IMR-90 (cell line): ENCODE data around the gene AP2A1.

Experiments
- ELK1 ChIP-seq: fragments of 150-350 bp; IDR thresholded peaks from 2 replicates; pipeline ENCODE4 v1.6.1; 2016; ENCODE audit warnings: low read depth, mild to moderate bottlenecking, low read length, moderate library complexity, borderline replicate concordance
- POLR2A ChIP-seq: IDR thresholded peaks from 2 replicates; pipeline ENCODE4 v1.6.1; 2012; ENCODE audit warnings: mild to moderate bottlenecking, low read depth, low read length
- TF ChIP-seq, protein P1 (sequence below): conservative IDR thresholded peaks from 2 replicates; pipeline ENCODE4 v1.5.1; 2012; ENCODE audit warnings: mild to moderate bottlenecking, low read depth, low read length, improper control_type of control experiment
- TF ChIP-seq, protein P2 (sequence below): fragments of 150-350 bp; IDR thresholded peaks from 2 replicates; pipeline ENCODE4 v1.6.1; 2017; ENCODE audit warnings: mild to moderate bottlenecking, antibody characterized with exemption, low read length, low read depth

DNA sequence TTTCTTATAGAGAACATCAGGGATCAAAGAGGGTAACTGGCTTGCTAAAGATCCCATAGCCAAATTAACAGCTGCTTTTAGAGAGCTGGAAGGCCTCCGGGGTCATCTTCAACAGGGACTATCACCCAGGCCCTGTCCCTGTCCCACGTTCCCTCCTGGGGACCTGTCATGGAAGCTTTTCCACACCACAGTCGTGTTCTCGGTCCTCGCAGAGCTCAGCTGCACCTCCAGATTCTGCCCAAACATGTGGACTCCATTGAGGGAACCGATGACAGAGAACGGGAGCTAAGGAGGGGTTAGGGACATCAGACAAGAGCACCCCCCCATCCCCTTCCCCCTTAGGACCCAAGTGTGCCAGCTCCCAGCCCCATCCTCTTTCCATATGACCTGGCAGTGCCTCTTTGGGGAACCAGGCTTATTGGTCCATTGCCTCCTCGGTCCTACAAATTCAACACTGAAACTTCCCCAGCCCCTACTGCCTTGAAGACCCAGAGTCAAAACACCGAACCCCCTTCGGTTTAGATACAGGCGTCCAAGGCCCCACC lies 45.7 kb downstream of the AP2A1 start:
- TF ChIP-seq POLR2A: no peak
- TF ChIP-seq, protein P1, sequence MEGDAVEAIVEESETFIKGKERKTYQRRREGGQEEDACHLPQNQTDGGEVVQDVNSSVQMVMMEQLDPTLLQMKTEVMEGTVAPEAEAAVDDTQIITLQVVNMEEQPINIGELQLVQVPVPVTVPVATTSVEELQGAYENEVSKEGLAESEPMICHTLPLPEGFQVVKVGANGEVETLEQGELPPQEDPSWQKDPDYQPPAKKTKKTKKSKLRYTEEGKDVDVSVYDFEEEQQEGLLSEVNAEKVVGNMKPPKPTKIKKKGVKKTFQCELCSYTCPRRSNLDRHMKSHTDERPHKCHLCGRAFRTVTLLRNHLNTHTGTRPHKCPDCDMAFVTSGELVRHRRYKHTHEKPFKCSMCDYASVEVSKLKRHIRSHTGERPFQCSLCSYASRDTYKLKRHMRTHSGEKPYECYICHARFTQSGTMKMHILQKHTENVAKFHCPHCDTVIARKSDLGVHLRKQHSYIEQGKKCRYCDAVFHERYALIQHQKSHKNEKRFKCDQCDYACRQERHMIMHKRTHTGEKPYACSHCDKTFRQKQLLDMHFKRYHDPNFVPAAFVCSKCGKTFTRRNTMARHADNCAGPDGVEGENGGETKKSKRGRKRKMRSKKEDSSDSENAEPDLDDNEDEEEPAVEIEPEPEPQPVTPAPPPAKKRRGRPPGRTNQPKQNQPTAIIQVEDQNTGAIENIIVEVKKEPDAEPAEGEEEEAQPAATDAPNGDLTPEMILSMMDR: no peak
- TF ChIP-seq, protein P2, sequence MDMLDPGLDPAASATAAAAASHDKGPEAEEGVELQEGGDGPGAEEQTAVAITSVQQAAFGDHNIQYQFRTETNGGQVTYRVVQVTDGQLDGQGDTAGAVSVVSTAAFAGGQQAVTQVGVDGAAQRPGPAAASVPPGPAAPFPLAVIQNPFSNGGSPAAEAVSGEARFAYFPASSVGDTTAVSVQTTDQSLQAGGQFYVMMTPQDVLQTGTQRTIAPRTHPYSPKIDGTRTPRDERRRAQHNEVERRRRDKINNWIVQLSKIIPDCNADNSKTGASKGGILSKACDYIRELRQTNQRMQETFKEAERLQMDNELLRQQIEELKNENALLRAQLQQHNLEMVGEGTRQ: no peak
- TF ChIP-seq ELK1: no peak
